ENCODE measurements around the gene PHRF1. TPM values are rescaled to one million over a fixed set of nuclear protein-coding genes. Genes with fewer than 3 reads are reported as not detected.

PHRF1 gene
- total and polyA plus RNA-seq, 9 of the 15 experiments (the other 6 are each of a cell fraction or from before 2014, with no cell fraction given) = 0.07 to 37.2 (median 7.7) TPM

- TF ChIP-seq, protein P1, sequence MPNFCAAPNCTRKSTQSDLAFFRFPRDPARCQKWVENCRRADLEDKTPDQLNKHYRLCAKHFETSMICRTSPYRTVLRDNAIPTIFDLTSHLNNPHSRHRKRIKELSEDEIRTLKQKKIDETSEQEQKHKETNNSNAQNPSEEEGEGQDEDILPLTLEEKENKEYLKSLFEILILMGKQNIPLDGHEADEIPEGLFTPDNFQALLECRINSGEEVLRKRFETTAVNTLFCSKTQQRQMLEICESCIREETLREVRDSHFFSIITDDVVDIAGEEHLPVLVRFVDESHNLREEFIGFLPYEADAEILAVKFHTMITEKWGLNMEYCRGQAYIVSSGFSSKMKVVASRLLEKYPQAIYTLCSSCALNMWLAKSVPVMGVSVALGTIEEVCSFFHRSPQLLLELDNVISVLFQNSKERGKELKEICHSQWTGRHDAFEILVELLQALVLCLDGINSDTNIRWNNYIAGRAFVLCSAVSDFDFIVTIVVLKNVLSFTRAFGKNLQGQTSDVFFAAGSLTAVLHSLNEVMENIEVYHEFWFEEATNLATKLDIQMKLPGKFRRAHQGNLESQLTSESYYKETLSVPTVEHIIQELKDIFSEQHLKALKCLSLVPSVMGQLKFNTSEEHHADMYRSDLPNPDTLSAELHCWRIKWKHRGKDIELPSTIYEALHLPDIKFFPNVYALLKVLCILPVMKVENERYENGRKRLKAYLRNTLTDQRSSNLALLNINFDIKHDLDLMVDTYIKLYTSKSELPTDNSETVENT (CRISPR knock-in tag; IDR thresholded peaks at IDR 0.05) = no peak
- TF ChIP-seq TRIM28 (IDR thresholded peaks at IDR 0.05) (no peak), CEBPG (CRISPR knock-in tag; IDR thresholded peaks at IDR 0.05) (peak; percentile 92), CEBPG (tag; conservative IDR thresholded peaks at IDR 0.05 in 1 of 2, IDR thresholded peaks at IDR 0.05 in 1 of 2) (peak in 1 of 2 experiments; percentile 68; a peak in 2 of 4 replicates), GABPB1 (CRISPR knock-in tag; IDR thresholded peaks at IDR 0.05) (0 out of 2 replicates have a peak, but pooled peaks have one; percentile 23), HDAC6 (IDR thresholded peaks at IDR 0.05; ENCODE audit: low read depth, low read length) (no peak), RBM15 (IDR thresholded peaks at IDR 0.05; ENCODE audit: insufficient read depth, low read length) (no peak), ZNF316 (IDR thresholded peaks at IDR 0.05) (peak; percentile 11; the same call in 1 of the 2 replicates), NFRKB (IDR thresholded peaks at IDR 0.05; ENCODE audit: low read depth) (no peak), SAFB (IDR thresholded peaks at IDR 0.05; ENCODE audit: borderline replicate concordance, low read depth, low read length) (no peak), BACH1 (tag; IDR thresholded peaks at IDR 0.05) (no peak), PRDM10 (IDR thresholded peaks at IDR 0.05; ENCODE audit: partially characterized antibody) (peak; percentile 50), ATF7 (IDR thresholded peaks at IDR 0.05) (peak; percentile 72), JUN (IDR thresholded peaks at IDR 0.05; ENCODE audit: borderline replicate concordance, low read depth, low read length) (peak; percentile 73; the same call in 1 of the 2 replicates), JUN (CRISPR knock-in tag; IDR thresholded peaks at IDR 0.05; ENCODE audit: borderline replicate concordance) (0 out of 2 replicates have a peak, but pooled peaks have one; percentile 51), C11orf30 (IDR thresholded peaks at IDR 0.05; ENCODE audit: low read depth) (peak; percentile 51), RHOXF2B (CRISPR knock-in tag; conservative IDR thresholded peaks at IDR 0.05) (no peak)
- TF ChIP-seq, protein P2, sequence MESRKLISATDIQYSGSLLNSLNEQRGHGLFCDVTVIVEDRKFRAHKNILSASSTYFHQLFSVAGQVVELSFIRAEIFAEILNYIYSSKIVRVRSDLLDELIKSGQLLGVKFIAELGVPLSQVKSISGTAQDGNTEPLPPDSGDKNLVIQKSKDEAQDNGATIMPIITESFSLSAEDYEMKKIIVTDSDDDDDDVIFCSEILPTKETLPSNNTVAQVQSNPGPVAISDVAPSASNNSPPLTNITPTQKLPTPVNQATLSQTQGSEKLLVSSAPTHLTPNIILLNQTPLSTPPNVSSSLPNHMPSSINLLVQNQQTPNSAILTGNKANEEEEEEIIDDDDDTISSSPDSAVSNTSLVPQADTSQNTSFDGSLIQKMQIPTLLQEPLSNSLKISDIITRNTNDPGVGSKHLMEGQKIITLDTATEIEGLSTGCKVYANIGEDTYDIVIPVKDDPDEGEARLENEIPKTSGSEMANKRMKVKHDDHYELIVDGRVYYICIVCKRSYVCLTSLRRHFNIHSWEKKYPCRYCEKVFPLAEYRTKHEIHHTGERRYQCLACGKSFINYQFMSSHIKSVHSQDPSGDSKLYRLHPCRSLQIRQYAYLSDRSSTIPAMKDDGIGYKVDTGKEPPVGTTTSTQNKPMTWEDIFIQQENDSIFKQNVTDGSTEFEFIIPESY (CRISPR knock-in tag; IDR thresholded peaks at IDR 0.05) = 0 out of 2 replicates have a peak, but pooled peaks have one; percentile 63
- TF ChIP-seq, protein P3, sequence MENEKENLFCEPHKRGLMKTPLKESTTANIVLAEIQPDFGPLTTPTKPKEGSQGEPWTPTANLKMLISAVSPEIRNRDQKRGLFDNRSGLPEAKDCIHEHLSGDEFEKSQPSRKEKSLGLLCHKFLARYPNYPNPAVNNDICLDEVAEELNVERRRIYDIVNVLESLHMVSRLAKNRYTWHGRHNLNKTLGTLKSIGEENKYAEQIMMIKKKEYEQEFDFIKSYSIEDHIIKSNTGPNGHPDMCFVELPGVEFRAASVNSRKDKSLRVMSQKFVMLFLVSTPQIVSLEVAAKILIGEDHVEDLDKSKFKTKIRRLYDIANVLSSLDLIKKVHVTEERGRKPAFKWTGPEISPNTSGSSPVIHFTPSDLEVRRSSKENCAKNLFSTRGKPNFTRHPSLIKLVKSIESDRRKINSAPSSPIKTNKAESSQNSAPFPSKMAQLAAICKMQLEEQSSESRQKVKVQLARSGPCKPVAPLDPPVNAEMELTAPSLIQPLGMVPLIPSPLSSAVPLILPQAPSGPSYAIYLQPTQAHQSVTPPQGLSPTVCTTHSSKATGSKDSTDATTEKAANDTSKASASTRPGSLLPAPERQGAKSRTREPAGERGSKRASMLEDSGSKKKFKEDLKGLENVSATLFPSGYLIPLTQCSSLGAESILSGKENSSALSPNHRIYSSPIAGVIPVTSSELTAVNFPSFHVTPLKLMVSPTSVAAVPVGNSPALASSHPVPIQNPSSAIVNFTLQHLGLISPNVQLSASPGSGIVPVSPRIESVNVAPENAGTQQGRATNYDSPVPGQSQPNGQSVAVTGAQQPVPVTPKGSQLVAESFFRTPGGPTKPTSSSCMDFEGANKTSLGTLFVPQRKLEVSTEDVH (IDR thresholded peaks at IDR 0.05; ENCODE audit: low read depth, partially characterized antibody) = no peak
Measured at GRCh38 chr11:587978-588380, 11.7 kb downstream of the PHRF1 start (continued).

Measured in K562 (cell line).